Spleen (tissue), 7 donors: ENCODE results near the gene INHA.

Experiments
- POLR2A ChIP-seq, 3 donors: fragments of 450-650 bp; IDR thresholded peaks; one replicate each; pipeline ENCODE4 v1.5.1; 2017; ENCODE audit warnings: antibody characterized with exemption in 3 of 3, mild to moderate bottlenecking in 1 of 3
- TF ChIP-seq, protein P1 (sequence below), 11 experiments: fragments of 200-600 bp in 7 of 11; fragments of 450-650 bp in 4 of 11; sonication (generic) in 4 of 11; IDR thresholded peaks in 8 of 11; conservative IDR thresholded peaks in 3 of 11; 1 replicate in 7 of 11; 2 replicates in 4 of 11; pipeline versions ENCODE4 v1.4.0 to v1.8.0; 2016 to 2021; ENCODE audit warnings: antibody characterized with exemption in 11 of 11, inconsistent platforms in 4 of 11, mild to moderate bottlenecking in 1 of 11
- donor health status: DM: no; HTN: no; CAD: no; lungs with moderate emphysema.
- donor health status: DM: no; HTN: no; CAD: no.
- donor health status: DM: no; HTN: no; CAD: no.

DNA sequence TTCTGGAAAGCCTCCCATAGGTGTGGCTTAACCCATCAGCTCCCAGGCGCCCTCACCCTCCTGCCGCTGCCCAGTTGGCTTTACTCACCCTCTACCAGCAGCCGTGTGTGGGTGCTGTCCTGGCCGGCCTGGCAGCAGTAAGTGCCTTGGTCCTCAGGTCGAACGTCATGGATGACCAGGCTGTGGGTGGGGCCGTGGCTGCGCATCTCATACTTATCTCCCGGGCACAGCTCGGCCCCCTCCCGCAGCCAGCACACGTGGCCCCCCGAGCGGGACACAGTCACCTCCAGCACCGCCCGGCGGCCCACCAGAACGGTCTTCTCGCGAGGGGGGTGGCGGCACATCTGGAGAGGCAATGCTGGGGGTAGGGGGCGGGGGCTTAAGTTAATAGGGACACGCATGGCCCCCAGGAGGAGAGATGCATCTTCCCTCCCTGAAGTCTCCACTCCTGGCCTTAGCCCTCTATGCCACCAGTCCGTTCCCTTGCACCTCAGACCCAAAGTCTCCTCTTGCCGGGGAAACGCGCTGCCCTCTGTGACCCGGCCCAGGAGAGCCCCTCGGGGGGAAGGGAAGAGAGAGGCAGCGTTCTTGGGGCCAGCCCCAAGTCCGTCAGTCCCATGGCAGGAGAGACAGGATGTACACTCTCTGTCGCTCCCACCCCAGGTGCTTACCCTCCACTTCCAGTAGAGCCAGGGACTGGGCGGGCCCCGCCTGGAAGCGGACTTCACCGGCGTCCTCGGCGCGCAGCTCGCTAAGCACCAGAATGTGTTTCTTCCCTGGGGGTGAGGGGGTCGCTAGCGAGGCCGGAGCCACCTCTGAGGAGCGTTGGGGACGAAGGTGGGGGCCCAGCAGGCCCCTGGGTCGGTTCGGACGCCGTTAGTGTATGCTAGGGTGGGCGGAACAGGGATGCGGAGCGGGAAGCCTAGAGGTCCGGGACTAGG lies 20.4 kb upstream of the INHA start:
- TF ChIP-seq POLR2A (IDR thresholded peaks at IDR 0.05) = no peak
- TF ChIP-seq, protein P1, sequence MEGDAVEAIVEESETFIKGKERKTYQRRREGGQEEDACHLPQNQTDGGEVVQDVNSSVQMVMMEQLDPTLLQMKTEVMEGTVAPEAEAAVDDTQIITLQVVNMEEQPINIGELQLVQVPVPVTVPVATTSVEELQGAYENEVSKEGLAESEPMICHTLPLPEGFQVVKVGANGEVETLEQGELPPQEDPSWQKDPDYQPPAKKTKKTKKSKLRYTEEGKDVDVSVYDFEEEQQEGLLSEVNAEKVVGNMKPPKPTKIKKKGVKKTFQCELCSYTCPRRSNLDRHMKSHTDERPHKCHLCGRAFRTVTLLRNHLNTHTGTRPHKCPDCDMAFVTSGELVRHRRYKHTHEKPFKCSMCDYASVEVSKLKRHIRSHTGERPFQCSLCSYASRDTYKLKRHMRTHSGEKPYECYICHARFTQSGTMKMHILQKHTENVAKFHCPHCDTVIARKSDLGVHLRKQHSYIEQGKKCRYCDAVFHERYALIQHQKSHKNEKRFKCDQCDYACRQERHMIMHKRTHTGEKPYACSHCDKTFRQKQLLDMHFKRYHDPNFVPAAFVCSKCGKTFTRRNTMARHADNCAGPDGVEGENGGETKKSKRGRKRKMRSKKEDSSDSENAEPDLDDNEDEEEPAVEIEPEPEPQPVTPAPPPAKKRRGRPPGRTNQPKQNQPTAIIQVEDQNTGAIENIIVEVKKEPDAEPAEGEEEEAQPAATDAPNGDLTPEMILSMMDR (IDR thresholded peaks at IDR 0.05 in 8 of 11, conservative IDR thresholded peaks at IDR 0.05 in 3 of 11) = no peak
